ENCODE results near the gene SLAMF8. TPM values are rescaled to one million over a fixed set of nuclear protein-coding genes. Genes with fewer than 3 reads are reported as not detected.
A peak's percentile ranks its signal among the peaks of the same experiment; 100 is the strongest.

The SLAMF8 gene
- total RNA-seq = 1 to 10 TPM in 1 of 2 donors, under 1 TPM in 1; 0.30 to 1.2 TPM

GRCh38 chr1:159826441-159827101 lies at the start of gene SLAMF8:
Gene SLAMF8 (plus strand): TSS chr1:159826873. CDS start chr1:159826899, 26 bp downstream.
- H3K27me3 Mint-ChIP-seq = no peaks in the 10 kb centered on the region
- H3K4me1 Mint-ChIP-seq = peaks cover 26% of the 10 kb centered on the region
- H3K9me3 Mint-ChIP-seq = no peaks in the 10 kb centered on the region
- H3K36me3 Mint-ChIP-seq (ENCODE audit: low read depth) = no peaks in the 10 kb centered on the region
- H3K4me3 Mint-ChIP-seq = peak within 1 kb of the TSS; percentile 62
- peak within 1 kb of the TSS; percentile 57 for H3K27ac Mint-ChIP-seq
- ATAC-seq (replicated peaks) = peak; percentile 87

- Mint-ChIP-seq H3K27me3 (no peaks in the 10 kb centered on the region), H3K27ac (no peak overlapping the region), H3K4me1 (peaks cover 3% of the 10 kb centered on the region), H3K9me3 (no peaks in the 10 kb centered on the region), H3K36me3 (ENCODE audit: low read depth) (no peaks in the 10 kb centered on the region), H3K4me3 (no peak overlapping the region)
- ATAC-seq (replicated peaks) = no peak
These were observed 48.4 kb upstream of the SLAMF8 start for GRCh38 chr1:159778266-159778665.

- peak overlapping the region; percentile 79 for H3K4me3 Mint-ChIP-seq
- ATAC-seq (replicated peaks) = no peak
- H3K36me3 Mint-ChIP-seq (ENCODE audit: low read depth) = no peaks in the 10 kb centered on the region
- H3K27ac Mint-ChIP-seq = peak overlapping the region; percentile 5
- H3K27me3 Mint-ChIP-seq = no peaks in the 10 kb centered on the region
- H3K4me1 Mint-ChIP-seq = peaks cover 3% of the 10 kb centered on the region
- no peaks in the 10 kb centered on the region for H3K9me3 Mint-ChIP-seq
These were observed 47.2 kb upstream of the SLAMF8 start for GRCh38 chr1:159779403-159779851.

- ATAC-seq (replicated peaks) = peak; percentile 98
- Mint-ChIP-seq H3K4me3 (peak within 1 kb of the TSS; percentile 79), H3K4me1 (peaks cover 3% of the 10 kb centered on the region), H3K27me3 (no peaks in the 10 kb centered on the region), H3K36me3 (ENCODE audit: low read depth) (no peaks in the 10 kb centered on the region), H3K9me3 (no peaks in the 10 kb centered on the region), H3K27ac (peak within 1 kb of the TSS; percentile 70)
These were observed 45.8 kb upstream of the SLAMF8 start, which contains the start of gene DUSP23 for GRCh38 chr1:159780583-159781582. Gene DUSP23 (plus strand): TSS chr1:159780962. CDS start chr1:159781101, 139 bp downstream.

GRCh38 chr1:159781992-159782391 lies 44.7 kb upstream of the SLAMF8 start:
- Mint-ChIP-seq H3K27me3 (no peaks in the 10 kb centered on the region), H3K36me3 (ENCODE audit: low read depth) (no peaks in the 10 kb centered on the region), H3K4me1 (peaks cover 3% of the 10 kb centered on the region), H3K9me3 (no peaks in the 10 kb centered on the region), H3K4me3 (peak overlapping the region; percentile 79), H3K27ac (peak overlapping the region; percentile 70)
- no peak for ATAC-seq (replicated peaks)

GRCh38 chr1:159783724-159784123 lies 42.9 kb upstream of the SLAMF8 start:
- no peak overlapping the region for H3K27ac Mint-ChIP-seq
- H3K36me3 Mint-ChIP-seq (ENCODE audit: low read depth) = no peaks in the 10 kb centered on the region
- no peaks in the 10 kb centered on the region for H3K9me3 Mint-ChIP-seq
- H3K4me1 Mint-ChIP-seq = peaks cover 3% of the 10 kb centered on the region
- H3K27me3 Mint-ChIP-seq = no peaks in the 10 kb centered on the region
- no peak for ATAC-seq (replicated peaks)
- H3K4me3 Mint-ChIP-seq = no peak overlapping the region

GRCh38 chr1:159786465-159786864 lies 40.2 kb upstream of the SLAMF8 start:
- ATAC-seq (replicated peaks) = no peak
- Mint-ChIP-seq H3K27ac (no peak overlapping the region), H3K4me1 (peaks cover 2% of the 10 kb centered on the region)

GRCh38 chr1:159786966-159787365 lies 39.7 kb upstream of the SLAMF8 start:
- Mint-ChIP-seq H3K4me3 (no peak overlapping the region), H3K4me1 (no peaks in the 10 kb centered on the region), H3K9me3 (no peaks in the 10 kb centered on the region), H3K27me3 (peaks cover 6% of the 10 kb centered on the region), H3K27ac (no peak overlapping the region), H3K36me3 (ENCODE audit: low read depth) (no peaks in the 10 kb centered on the region)
- ATAC-seq (replicated peaks) = no peak

More at GRCh38 chr1:159786465-159786864, 40.2 kb upstream of the SLAMF8 start:
- peaks cover 6% of the 10 kb centered on the region for H3K27me3 Mint-ChIP-seq
- no peaks in the 10 kb centered on the region for H3K36me3 Mint-ChIP-seq (ENCODE audit: low read depth)
- no peaks in the 10 kb centered on the region for H3K9me3 Mint-ChIP-seq
- no peak overlapping the region for H3K4me3 Mint-ChIP-seq

GRCh38 chr1:159790237-159790917 lies 36.3 kb upstream of the SLAMF8 start:
- Mint-ChIP-seq H3K4me3 (no peak overlapping the region), H3K9me3 (no peaks in the 10 kb centered on the region), H3K36me3 (ENCODE audit: low read depth) (no peaks in the 10 kb centered on the region), H3K27me3 (peaks cover 15% of the 10 kb centered on the region), H3K4me1 (no peaks in the 10 kb centered on the region), H3K27ac (no peak overlapping the region)
- ATAC-seq (replicated peaks) = peak; percentile 32

- H3K4me1 Mint-ChIP-seq = no peaks in the 10 kb centered on the region
- no peak for ATAC-seq (replicated peaks)
- no peak overlapping the region for H3K4me3 Mint-ChIP-seq
- no peak overlapping the region for H3K27ac Mint-ChIP-seq
- H3K27me3 Mint-ChIP-seq = peaks cover 15% of the 10 kb centered on the region
- H3K36me3 Mint-ChIP-seq (ENCODE audit: low read depth) = no peaks in the 10 kb centered on the region
- H3K9me3 Mint-ChIP-seq = no peaks in the 10 kb centered on the region
These were observed 35.6 kb upstream of the SLAMF8 start for GRCh38 chr1:159791031-159791430.

GRCh38 chr1:159791461-159791860 lies 35.2 kb upstream of the SLAMF8 start:
- H3K4me1 Mint-ChIP-seq = no peaks in the 10 kb centered on the region
- H3K27me3 Mint-ChIP-seq = peaks cover 15% of the 10 kb centered on the region
- H3K9me3 Mint-ChIP-seq = no peaks in the 10 kb centered on the region
- H3K36me3 Mint-ChIP-seq (ENCODE audit: low read depth) = no peaks in the 10 kb centered on the region
- ATAC-seq (replicated peaks) = no peak
- no peak overlapping the region for H3K4me3 Mint-ChIP-seq
- H3K27ac Mint-ChIP-seq = no peak overlapping the region

GRCh38 chr1:159795534-159795933 lies 31.1 kb upstream of the SLAMF8 start:
- Mint-ChIP-seq H3K27me3 (peaks cover 15% of the 10 kb centered on the region), H3K36me3 (ENCODE audit: low read depth) (no peaks in the 10 kb centered on the region), H3K4me1 (peaks cover 7% of the 10 kb centered on the region), H3K9me3 (no peaks in the 10 kb centered on the region), H3K27ac (no peak overlapping the region), H3K4me3 (no peak overlapping the region)
- ATAC-seq (replicated peaks) = no peak

- no peaks in the 10 kb centered on the region for H3K36me3 Mint-ChIP-seq (ENCODE audit: low read depth)
- no peaks in the 10 kb centered on the region for H3K9me3 Mint-ChIP-seq
- H3K27ac Mint-ChIP-seq = no peak overlapping the region
- H3K4me1 Mint-ChIP-seq = peaks cover 9% of the 10 kb centered on the region
- H3K4me3 Mint-ChIP-seq = no peak overlapping the region
- H3K27me3 Mint-ChIP-seq = peaks cover 2% of the 10 kb centered on the region
- ATAC-seq (replicated peaks) = peak; percentile 64
These were observed 27.8 kb upstream of the SLAMF8 start for GRCh38 chr1:159798893-159799292.

- Mint-ChIP-seq H3K4me3 (no peak overlapping the region), H3K9me3 (no peaks in the 10 kb centered on the region), H3K4me1 (peaks cover 9% of the 10 kb centered on the region), H3K27me3 (peaks cover 4% of the 10 kb centered on the region), H3K36me3 (ENCODE audit: low read depth) (no peaks in the 10 kb centered on the region), H3K27ac (peak overlapping the region; percentile 10)
- ATAC-seq (replicated peaks) = no peak
These were observed 27.2 kb upstream of the SLAMF8 start for GRCh38 chr1:159799446-159799985.

Measured in activated T-helper 17 cell treated with anti-CD3 and anti-CD28 coated beads, Interleukin-2, amount 50 U/mL, for 72 hours (primary cell).